ENCODE data around the gene OPTN. TPM values are rescaled to one million over a fixed set of nuclear protein-coding genes. Genes with fewer than 3 reads are reported as not detected.

Gene OPTN
- total and polyA plus RNA-seq, 4 donors: 23.0 to 45.6 (median 37.7) TPM

GRCh38 chr10:13160934-13161856, 61.2 kb downstream of the OPTN start, which contains the start of gene MCM10:
MCM10 (plus strand) TSS chr10:13161558; CDS start chr10:13164203, 2,645 bp downstream.
- 1% methylated on average over 56 of the region's 56 CpGs for WGBS, 2 donors
- Histone ChIP-seq H3K9ac (ENCODE audit: insufficient read depth in 1 of 2, low read length in 2 of 2) (peak within 1 kb of the TSS; percentile 28 to 92), H3K9me3 (ENCODE audit: control insufficient read depth in 4 of 4, insufficient read depth in 3 of 4, low read length in 3 of 4) (no peaks in the 10 kb centered on the region), H3K27ac (ENCODE audit: low read depth in 1 of 2, low read length in 1 of 2) (no peak within 1 kb of the TSS), H3K4me1 (ENCODE audit: control insufficient read depth in 5 of 5, insufficient read depth in 5 of 5, low read length in 5 of 5) (peaks cover 0 to 15% (median 0%) of the 10 kb centered on the region in 5 donors), H3K27me3 (ENCODE audit: control insufficient read depth in 3 of 3, insufficient read depth in 3 of 3, low read length in 2 of 3) (no peaks in the 10 kb centered on the region), H3K4me3 (peak within 1 kb of the TSS; percentile 50), H3K36me3 (ENCODE audit: control insufficient read depth in 4 of 4, insufficient read depth in 4 of 4, low read length in 4 of 4) (no peaks in the 10 kb centered on the region)
- ATAC-seq (ENCODE audit: insufficient read depth, low FRiP score) (peak; percentile 99), DNase-seq (peak; percentile 100)
- TF ChIP-seq CTCF (IDR thresholded peaks at IDR 0.05; ENCODE audit: control extremely low read depth, extremely low read depth): peak; percentile 75

GRCh38 chr10:13161857-13162271, 61.9 kb downstream of the OPTN start:
- Histone ChIP-seq H3K27ac (ENCODE audit: low read depth in 1 of 2, low read length in 1 of 2) (no peak overlapping the region), H3K4me1 (ENCODE audit: control insufficient read depth in 5 of 5, insufficient read depth in 5 of 5, low read length in 5 of 5) (peaks cover 0 to 15% (median 0%) of the 10 kb centered on the region in 5 donors), H3K9me3 (ENCODE audit: control insufficient read depth in 4 of 4, insufficient read depth in 3 of 4, low read length in 3 of 4) (no peaks in the 10 kb centered on the region), H3K4me3 (no peak overlapping the region), H3K36me3 (ENCODE audit: control insufficient read depth in 4 of 4, insufficient read depth in 4 of 4, low read length in 4 of 4) (no peaks in the 10 kb centered on the region), H3K27me3 (ENCODE audit: control insufficient read depth in 3 of 3, insufficient read depth in 3 of 3, low read length in 2 of 3) (no peaks in the 10 kb centered on the region), H3K9ac (ENCODE audit: insufficient read depth in 1 of 2, low read length in 2 of 2) (peak overlapping the region in 1 of 2 donors; percentile 28)
- DNase-seq (no peak), ATAC-seq (ENCODE audit: insufficient read depth, low FRiP score) (no peak)
- WGBS, 2 donors: 4 to 5% methylated on average over 18 of the region's 18 CpGs
- no peak for TF ChIP-seq CTCF (IDR thresholded peaks at IDR 0.05; ENCODE audit: control extremely low read depth, extremely low read depth)

GRCh38 chr10:13163859-13164258, 63.9 kb downstream of the OPTN start:
- Histone ChIP-seq H3K4me3 (no peak overlapping the region), H3K27me3 (ENCODE audit: control insufficient read depth in 3 of 3, insufficient read depth in 3 of 3, low read length in 2 of 3) (no peaks in the 10 kb centered on the region), H3K9ac (ENCODE audit: insufficient read depth in 1 of 2, low read length in 2 of 2) (no peak overlapping the region), H3K27ac (ENCODE audit: low read depth in 1 of 2, low read length in 1 of 2) (no peak overlapping the region), H3K36me3 (ENCODE audit: control insufficient read depth in 4 of 4, insufficient read depth in 4 of 4, low read length in 4 of 4) (no peaks in the 10 kb centered on the region), H3K4me1 (ENCODE audit: control insufficient read depth in 5 of 5, insufficient read depth in 5 of 5, low read length in 5 of 5) (peaks cover 0 to 25% (median 0%) of the 10 kb centered on the region in 5 donors), H3K9me3 (ENCODE audit: control insufficient read depth in 4 of 4, insufficient read depth in 3 of 4, low read length in 3 of 4) (no peaks in the 10 kb centered on the region)
- ATAC-seq (ENCODE audit: insufficient read depth, low FRiP score) (no peak), DNase-seq (no peak)
- TF ChIP-seq CTCF (IDR thresholded peaks at IDR 0.05; ENCODE audit: control extremely low read depth, extremely low read depth): no peak
- 91 to 95% methylated on average over 3 of the region's 3 CpGs for WGBS, 2 donors

All from lung (tissue), 12 donors.